Iris pigment epithelial cell (primary cell): Measurements from ENCODE around the gene PTPN12.
"Not testable (repeated sequence)": the region's sequence is repeated elsewhere in the genome, so short reads cannot be mapped to it uniquely, and the experiment has no call there.

Source experiments
- DNase-seq: peaks from one replicate; pipeline ENCODE4 v3.0.0-alpha.2; 2011; ENCODE audit warnings: low read depth

The PTPN12 gene

DNA sequence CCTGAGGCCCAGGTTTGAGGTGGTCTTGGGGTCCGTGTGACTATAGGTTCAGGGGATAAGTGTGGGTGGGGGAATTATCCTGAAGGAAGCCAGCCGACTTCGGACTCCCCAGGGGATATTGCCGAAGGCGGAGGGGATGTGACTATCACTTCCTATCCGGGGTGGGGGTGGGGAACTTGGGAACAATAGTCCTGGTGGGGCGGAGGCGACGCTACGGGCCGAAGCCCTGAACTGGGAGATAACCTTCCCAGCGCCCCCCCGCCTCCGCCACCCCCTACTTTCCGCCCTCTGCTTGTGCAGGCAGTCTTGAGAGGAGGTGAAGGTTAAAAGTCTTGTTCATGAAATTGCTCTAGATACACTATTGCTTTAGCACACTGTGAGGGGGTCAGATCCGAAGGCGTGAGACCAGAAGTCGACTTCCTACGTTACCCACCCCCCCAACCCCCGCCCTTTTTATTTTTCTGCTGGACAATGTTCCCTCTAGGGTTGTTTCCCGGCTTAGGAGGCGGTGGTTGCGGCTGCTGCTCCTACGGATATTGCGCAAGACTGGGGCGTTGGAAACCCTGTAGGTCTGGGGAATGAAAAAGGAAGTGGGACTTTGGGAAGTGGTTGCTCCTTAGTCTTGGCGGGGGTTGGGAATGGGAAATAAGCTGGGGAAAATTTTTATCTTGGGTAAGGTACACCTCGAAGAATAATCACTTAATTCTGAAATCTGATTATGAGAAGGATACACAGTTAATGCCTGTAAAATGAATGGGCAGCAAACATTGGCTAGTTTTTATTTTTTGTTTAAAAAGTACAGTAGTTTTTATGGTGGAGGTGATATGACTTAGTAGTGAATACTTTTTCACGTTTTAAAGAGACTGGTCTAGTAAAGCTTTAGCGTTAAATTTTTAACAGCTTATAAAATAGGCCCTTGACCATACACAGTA lies 1.5 kb downstream of the PTPN12 start:
- DNase-seq, result peak; percentile 90

DNA sequence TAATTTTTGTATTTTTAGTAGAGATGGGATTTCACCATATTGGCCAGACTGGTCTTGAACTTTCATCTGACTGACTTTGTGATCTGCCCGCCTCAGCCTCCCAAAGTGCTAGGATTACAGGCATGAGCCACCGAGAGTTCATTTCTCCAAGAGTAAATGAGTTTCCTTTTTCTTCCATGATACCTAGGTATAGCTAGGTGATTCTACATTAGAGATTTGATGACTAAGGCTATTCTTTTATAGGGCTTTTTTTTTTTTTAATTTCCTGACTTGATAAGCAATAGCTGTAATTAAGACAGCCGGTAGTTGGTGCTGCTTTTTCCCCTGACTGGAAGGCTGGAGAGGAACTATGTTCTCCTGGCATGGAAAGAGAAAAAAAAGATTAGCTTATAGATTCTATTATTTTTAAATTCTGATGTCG lies 3.3 kb downstream of the PTPN12 start:
- no peak for DNase-seq

- DNase-seq, result not testable (repeated sequence)
Measured at GRCh38 chr7:77540993-77541392, 3.9 kb downstream of the PTPN12 start.

DNA sequence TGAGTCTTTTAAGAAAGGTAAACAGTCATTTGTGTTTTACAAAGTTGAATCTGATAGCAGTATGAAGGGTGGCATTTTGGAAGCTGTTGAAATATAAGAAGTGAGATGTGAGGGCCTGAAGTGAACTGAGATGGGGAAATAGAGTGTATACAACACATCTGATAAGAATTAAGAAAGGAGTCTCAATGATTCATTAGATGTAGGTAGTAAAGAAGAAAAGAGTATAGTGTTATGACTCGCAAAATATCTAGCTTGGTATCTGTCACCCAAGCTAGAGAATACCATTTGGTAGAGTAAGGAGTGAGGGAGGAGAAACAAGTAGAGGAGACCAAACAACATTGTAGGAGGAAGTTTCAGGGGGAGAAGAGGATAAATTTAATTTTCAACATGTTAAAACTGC lies 5.3 kb downstream of the PTPN12 start:
- no peak for DNase-seq

DNA sequence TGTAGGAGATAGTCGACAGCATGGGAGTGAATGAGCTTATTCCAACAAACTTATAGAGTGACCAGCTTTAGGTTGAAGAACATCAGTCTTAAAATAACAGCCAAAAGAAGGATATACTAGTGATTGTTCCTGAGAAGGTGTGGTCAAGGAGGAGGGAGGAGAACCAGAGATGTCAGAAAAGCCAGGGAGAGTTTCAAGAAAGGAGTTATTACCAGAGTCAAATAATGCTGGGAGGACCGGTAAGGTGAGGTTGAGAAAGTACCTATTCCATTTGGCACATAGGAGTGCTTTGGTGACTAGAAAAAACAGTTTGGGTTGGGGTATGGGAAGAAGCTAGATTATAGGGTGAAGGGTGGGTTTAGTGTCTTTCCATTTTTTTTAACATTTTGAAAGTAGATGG lies 5.8 kb downstream of the PTPN12 start:
- no peak for DNase-seq

- DNase-seq, result no peak
Measured at GRCh38 chr7:77543910-77544309, 6.8 kb downstream of the PTPN12 start.

DNA sequence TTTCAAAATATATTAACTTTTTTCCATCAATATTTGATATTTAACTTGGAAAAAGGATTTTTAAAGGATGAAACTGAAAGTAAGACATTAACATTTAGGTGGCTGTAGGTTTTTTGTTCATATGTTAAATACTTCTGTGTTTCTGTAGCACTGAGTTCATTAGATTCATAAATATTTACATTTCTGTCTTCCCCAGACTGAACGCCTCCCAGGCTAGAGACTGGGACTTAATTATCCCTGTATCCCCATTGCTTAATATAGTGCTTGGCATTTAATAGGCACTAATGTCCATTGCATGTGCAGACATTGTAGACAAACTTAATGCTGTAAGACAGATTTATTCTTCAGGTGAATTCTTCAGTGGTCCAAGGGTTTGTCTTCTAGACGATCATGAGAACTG lies 7.4 kb downstream of the PTPN12 start:
- DNase-seq, result no peak

GRCh38 chr7:77548206-77548605 lies 11.1 kb downstream of the PTPN12 start:
- DNase-seq, result no peak

GRCh38 chr7:77549106-77549870 lies 12.2 kb downstream of the PTPN12 start:
- no peak for DNase-seq

GRCh38 chr7:77550586-77550985 lies 13.5 kb downstream of the PTPN12 start:
- DNase-seq, result peak; percentile 64

- DNase-seq, result no peak
Measured at GRCh38 chr7:77553123-77553522, 16.0 kb downstream of the PTPN12 start.

DNA sequence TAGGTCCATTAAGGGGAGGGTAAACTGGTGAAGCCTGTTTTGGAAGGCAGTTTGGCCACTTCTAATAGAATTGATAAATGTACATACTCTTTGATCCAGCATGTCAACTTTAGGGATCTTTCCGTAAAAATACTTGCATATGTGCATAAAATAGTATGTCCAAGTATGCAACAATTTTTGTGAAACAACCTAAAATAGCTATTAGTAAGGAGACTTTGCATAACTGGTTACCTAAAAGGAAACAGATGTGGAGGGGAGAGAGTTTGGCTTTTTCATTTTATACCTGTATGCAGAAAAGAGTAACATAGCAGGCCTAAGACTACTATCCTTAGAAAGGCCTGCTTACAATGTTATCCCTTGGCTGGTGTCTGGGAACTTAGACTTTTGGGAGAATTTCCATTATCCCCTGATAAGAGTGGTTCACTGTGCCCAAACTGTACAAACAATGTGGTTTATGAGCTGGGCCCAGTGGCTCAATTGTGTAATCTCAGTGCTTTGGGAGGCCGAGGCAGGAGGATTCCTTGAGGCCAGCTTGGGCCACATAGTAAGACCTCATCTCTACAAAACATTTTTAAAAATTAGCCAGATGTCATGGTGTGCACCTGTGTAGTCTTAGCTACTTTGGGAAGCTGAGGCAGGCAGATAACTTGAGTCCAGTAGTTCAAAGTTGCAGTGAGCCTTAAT lies 21.3 kb downstream of the PTPN12 start:
- DNase-seq, result no peak

DNA sequence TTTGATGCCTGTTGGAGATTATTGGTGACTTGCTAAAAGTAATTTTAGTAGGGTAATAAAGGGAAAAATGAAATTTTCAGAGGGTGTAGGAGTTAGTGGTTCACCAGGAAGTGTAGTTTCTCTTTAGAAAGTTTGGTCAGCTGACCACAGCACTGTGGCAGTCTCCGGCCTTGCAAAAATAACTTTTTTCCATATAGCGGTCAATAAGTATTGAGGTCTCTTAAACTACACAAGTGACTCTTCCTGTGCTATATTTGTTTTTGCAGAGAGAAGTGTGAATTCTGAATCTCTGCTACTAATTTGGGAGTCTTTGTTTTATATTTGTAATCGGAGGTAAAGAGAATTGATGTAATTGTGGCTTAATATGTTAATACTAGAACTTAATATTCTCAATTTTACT lies 24.3 kb downstream of the PTPN12 start:
- no peak for DNase-seq

- DNase-seq, result no peak
Measured at GRCh38 chr7:77563275-77563674, 26.2 kb downstream of the PTPN12 start.

GRCh38 chr7:77565917-77566316 lies 28.8 kb downstream of the PTPN12 start:
- DNase-seq, result peak; percentile 86

DNA sequence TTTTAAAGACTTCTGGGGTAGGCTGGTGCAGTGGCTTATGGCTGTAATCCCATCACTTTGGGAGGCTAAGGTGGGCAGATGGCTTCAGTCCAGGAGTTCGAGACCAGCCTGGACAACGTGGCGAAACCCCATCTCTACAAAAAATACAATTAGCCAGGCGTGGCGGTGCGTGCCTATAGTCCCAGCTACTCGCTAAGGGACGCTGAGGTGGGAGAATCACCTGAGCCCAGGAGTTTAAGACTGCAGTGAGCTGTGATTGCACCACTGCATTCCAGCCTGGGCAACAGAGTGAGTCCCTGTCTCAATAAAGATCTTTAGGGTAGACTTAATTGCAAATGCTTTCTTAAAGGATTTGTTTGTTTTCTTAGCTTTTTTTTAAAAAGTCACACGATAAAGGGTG lies 29.3 kb downstream of the PTPN12 start:
- DNase-seq, result no peak

GRCh38 chr7:77569514-77570232 lies 32.6 kb downstream of the PTPN12 start:
- peak; percentile 45 for DNase-seq

GRCh38 chr7:77570330-77571011 lies 33.4 kb downstream of the PTPN12 start:
- peak; percentile 81 for DNase-seq

- no peak for DNase-seq
Measured at GRCh38 chr7:77571801-77572200, 34.7 kb downstream of the PTPN12 start.

GRCh38 chr7:77575187-77575586 lies 38.1 kb downstream of the PTPN12 start:
- no peak for DNase-seq

DNA sequence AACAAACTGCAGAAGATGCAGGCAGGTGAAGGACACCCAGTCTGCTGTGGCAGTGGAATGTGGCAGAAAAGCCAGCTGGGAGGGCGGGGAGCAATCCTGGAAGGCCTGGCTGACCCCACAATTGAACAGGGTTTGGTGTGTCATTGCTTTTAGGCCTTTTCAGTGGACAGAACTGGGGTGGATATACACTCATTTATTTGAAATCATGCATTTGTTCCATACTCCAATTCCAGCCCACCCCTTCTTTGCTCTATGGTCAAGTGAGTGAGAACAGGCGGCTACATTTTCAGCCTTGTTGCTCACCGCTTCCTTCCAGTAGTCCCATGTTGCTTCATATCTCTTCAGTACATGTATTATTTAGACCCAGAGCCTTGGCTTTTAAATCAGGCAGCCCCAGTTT lies 39.8 kb downstream of the PTPN12 start:
- DNase-seq, result no peak
